EH (cell line): ENCODE measurements around the gene PTPRJ.
"Not testable (repeated sequence)": the region's sequence is repeated elsewhere in the genome, so short reads cannot be mapped to it uniquely, and the experiment has no call there.

ENCODE experiments used
- DNase-seq: peaks from one replicate; pipeline ENCODE4 v3.0.0-alpha.2; 2015; ENCODE audit warnings: low read depth

PTPRJ gene

DNA sequence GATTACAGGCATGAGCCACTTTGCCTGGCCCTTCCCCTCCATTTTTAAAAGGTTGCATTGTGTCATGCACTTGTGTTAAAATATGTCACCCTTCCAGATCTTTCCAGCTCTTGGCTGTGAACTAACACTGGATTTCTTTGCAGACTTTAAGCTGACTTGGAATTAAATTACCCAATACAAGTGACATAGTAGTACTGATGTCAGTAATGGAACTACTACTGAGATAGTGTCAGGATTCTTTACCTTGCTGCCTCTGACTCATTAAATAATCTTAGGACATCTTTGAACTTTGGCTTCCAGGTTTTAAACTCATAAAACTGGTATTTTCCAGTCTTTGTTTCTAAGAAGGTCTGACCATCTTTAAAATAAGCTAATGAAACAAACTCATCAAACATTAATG lies 184.5 kb downstream of the PTPRJ start:
- no peak for DNase-seq

DNA sequence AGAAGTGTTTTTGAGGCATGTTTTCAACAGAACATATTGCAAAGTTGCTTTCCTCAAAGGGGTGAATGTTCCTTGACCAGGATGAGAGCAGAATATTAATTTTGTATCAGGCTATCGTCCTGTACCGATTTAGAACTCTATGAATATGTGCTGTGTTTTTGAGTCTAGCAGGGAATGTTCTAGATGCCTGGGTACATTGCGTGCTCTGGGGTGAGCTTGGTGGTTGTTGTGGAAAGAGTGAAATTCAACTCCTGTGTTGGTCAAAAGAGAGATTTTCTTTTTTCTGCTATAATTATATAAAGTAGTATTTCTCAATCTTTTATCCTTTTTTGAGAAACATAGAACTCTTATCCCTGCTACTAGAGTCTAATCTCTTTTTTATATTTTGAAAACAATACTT lies 185.1 kb downstream of the PTPRJ start:
- no peak for DNase-seq

DNA sequence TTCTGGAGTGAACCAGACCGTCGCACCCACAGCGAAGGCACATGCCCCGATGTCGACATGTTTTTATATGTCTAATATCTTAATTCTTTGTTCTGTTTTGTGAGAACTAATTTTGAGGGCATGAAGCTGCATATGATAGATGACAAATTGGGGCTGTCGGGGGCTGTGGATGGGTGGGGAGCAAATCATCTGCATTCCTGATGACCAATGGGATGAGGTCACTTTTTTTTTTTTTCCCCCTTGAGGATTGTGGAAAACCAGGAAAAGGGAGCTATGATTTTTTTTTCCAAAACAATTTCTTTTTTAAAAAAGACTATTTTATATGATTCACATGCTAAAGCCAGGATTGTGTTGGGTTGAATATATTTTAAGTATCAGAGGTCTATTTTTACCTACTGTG lies 187.0 kb downstream of the PTPRJ start:
- DNase-seq, result peak; percentile 21

DNA sequence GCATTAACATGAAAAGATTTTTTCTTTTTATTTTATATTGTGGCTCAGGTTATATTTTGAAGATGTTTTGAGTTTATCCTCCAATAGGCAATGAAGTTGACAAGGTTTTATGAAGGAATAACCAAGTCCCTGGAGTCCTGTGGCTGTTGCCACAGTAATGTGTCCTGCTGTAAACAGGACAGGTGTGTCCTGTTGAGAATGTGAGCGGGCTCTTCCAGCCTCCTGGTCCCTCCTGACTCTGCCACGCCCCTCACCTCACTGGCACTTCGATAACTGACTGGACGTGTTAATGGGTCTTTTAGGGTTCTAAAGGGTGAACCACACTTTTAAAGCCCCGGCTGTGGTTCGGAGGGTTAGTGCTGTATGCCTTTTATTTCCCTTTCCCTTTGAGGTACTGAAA lies 188.5 kb downstream of the PTPRJ start:
- no peak for DNase-seq

GRCh38 chr11:48169259-48169658 lies 188.9 kb downstream of the PTPRJ start:
- no peak for DNase-seq

DNA sequence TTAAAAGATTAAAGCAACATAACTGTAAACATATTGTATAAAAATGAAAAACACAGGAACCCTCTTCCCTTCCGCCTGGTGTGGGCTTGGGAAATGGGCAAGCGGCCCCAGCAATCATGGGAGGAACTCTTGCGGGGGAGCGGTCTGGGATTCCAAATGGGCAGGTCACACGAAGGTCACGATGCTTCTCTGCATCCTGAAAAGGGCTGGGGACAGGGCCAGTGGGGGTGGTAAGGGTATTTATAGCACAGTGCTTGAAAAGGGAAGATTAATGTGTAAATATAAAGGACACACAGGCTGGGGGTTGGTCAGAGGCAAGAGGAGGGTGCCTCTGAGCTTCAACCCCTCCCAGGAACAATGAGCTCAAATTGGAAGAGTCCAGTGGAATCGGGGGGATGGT lies 189.4 kb downstream of the PTPRJ start:
- DNase-seq, result peak; percentile 42

DNA sequence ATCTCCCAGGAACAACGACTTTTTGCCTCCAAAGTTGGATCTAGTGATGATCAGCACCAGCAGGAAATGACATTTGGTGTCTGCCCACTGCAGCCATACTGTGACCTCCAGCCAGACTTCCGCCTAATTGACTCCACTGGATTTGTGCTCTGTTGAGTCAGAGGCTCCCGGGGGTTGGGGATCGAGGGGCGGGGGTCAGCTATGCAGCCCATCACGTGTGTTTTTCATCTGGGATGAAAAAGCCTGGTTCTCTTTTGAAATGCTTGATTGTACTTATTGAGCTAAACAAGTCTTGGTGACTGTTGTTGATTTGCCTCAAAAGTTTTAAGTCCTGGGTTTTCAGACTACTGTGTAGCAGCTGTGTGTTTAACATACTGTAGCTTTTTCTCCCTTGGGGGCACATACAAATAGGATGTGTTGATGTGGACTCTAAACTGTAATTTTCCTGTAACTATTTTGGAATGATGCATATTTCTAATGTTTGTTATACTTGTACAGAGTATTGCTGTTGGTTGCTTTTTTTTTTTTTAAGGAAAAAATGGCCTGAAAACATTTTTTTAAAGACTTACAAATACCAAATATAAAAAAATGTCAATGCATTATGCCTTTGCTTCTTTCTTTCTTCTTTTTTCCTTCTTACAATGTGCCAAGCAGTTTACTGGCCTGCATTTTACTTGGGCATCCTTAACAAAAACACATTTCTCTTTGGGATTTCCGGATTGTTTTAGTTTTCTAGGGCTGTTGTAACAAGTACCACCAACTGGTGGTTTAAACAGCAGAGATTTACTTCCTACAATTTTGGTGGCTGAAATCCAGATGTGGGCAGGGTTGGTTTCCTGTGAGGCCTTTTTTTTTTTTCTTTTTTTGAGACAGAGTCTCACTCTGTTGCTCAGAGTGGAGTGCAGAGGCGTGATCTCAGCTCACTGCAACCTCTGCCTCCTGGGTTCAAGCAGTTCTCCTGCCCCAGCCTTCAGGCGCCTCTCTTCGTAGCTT lies 190.2 kb downstream of the PTPRJ start:
- peak; percentile 73 for DNase-seq

DNA sequence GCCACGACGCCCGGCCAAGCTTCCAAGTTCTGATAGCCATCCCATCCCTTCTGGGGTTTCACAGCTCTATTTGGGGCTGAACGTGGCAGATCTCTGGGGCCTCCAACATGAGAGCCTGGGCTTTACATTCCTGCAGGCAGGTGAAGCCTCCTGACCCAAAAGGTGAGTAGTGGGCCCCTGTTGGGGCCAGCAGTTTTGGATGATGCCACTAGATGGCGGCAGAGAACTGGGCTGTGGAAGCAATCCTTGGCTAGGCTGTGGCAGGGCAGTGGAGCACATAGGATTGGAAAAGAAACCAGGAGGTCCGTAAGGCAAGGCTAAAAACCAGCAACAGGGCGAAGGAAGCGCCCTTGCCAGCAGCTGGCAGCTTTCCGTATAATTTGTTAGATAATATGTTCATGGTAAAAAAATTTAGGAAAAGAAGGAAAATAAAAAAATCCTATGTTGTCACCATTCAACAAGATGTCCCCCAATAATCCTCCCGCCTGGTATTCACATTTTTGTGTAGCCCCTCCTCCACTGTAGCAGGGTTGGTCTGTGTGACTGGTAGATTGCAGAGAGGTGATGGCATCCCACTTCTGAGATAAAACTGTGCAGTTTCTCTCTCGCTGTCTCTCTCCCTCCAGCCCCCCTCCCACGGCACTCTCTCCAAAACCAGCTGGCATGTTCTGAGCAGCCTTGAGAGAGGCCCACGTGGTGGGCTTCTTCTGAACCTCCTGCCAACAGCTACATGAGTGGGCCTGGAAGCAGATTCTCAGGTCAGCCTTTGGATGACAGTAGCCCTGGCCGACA lies 192.7 kb downstream of the PTPRJ start:
- DNase-seq, result peak; percentile 72

GRCh38 chr11:48177661-48178060 lies 197.3 kb downstream of the PTPRJ start:
- DNase-seq, result no peak

GRCh38 chr11:48180627-48181026 lies 200.3 kb downstream of the PTPRJ start:
- DNase-seq, result no peak

DNA sequence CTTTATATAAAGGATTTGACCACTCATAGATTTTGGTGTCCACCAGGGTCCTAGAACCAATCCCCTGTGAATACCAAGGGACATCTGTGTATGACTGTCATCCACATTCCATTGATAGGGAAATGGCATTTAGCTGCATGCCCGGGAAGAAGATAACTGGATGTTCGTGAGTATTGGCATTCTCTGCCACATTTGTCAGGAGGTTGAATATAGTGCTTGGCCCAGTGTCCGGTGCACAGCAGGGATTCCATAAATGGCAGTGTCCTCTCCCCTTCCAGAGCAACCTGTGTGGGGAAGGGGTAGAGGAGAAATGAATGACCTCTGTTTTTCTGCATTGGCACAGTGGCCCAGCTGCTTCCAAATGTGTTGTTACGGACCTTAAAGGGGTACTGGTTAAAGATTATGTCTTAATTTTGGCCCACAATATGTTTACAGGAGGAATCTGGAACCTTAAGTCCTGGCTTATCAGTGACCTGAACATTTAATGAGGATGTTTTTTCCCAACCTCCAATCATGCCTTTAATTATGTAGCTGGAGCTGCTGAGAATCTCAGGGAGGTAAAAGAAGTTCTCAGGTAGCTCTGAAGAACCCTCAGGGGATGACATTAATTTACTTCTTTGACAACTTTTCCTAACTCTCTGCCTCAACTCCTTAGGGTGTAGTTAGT lies 202.6 kb downstream of the PTPRJ start:
- DNase-seq, result no peak

GRCh38 chr11:48184452-48184851 lies 204.1 kb downstream of the PTPRJ start:
- no peak for DNase-seq

DNA sequence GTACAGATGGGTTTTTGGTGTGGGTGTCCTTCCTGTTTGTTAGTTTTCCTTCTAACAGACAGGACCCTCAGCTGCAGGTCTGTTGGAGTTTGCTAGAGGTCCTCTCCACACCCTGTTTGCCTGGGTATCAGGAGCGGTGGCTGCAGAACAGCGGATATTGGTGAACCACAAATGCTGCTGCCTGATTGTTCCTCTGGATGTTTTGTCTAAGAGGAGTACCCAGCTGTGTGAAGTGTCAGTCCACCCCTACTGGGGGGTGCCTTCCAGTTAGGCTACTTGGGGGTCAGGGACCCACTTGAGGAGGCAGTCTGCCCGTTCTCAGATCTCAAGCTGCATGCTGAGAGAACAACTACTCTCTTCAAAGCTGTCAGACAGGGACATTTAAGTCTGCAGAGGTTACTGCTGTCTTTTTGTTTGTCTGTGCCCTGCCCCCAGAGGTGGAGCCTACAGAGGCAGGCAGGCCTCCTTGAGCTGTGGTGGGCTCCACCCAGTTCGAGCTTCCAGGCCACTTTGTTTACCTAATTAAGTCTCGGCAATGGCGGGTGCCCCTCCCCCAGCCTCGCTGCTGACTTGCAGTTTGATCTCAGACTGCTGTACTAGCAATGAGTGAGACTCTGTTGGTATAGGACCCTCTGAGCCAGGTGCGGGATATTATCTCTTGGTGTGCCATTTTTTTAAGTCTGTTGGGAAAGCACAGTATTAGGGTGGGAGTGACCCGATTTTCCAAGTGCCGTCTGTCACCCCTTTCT lies 210.7 kb downstream of the PTPRJ start:
- DNase-seq, result not testable (repeated sequence)

GRCh38 chr11:48193876-48194275 lies 213.5 kb downstream of the PTPRJ start:
- peak; percentile 84 for DNase-seq

DNA sequence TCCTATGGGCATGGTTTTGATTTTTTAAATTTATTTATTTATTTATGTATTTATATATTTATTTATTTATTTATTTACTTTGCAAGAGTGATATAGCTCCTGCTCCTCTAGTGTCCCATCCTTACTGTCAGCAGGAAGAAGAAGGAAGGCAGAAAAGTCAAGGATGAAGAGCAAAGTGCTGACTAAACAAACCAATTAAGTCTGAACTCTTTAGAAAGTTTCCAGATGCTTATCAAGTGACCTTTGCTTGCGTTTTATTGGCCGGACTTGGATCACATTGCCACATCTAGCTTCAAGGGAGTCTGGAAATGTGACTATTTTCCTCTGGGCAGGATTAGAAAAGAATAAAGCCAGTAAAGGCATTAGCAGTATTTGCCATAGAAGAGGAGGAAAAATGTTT lies 227.5 kb downstream of the PTPRJ start:
- no peak for DNase-seq

DNA sequence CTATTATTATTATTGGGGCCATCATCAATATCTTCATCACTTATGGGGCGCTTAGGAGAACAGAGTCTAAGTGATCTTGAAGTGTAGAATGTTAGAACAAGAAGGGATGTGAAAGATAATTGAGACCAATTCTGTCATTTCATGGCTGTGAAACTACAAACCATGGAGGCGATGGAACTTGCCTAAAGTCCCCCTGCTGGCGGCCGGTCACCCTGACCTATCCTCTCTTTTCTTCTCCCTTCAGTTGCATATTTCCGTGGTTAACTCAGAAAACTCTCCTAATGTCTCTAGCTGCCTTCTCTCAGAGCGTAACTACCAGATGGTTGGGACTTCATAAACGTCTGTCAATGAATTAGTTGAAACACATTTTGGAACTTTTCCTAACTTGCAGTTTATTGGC lies 229.7 kb downstream of the PTPRJ start:
- peak; percentile 49 for DNase-seq

GRCh38 chr11:48216510-48216909 lies 236.2 kb downstream of the PTPRJ start, which contains the start of gene OR4B1:
OR4B1 (plus strand) TSS chr11:48216810; CDS start chr11:48216810, 0 bp downstream.
- DNase-seq, result no peak
